Panc1 (cell line): ENCODE measurements around the gene STAT4. TPM values are rescaled to one million over a fixed set of nuclear protein-coding genes. Genes with fewer than 3 reads are reported as not detected.

ENCODE experiments used
- ATAC-seq: fragments of 200-7000 bp; cut with Tn5 transposase; 2 replicates; pipeline ENCODE4 v1.9.1; 2020; ENCODE audit warnings: mild to moderate bottlenecking, moderate library complexity
- BruUV-seq: library from RNA; stranded (reverse); fragments of 400-500 nt; replicated peaks from 2 replicates; lab custom pipeline; 2021; lab: Mats Ljungman, UMichigan
- CTCF ChIA-PET: fragments of 300-600 bp; sonication (Branson Sonifier 250); formaldehyde crosslinking; loops from one replicate; lab custom pipeline; 2022; ENCODE audit warnings: antibody characterized with exemption; lab: Charles Lee
- POLR2A ChIA-PET: fragments of 300-600 bp; sonication (Branson Sonifier 250); formaldehyde crosslinking; loops from one replicate; lab custom pipeline; 2022; ENCODE audit warnings: antibody characterized with exemption; lab: Charles Lee
- DNase-seq: peaks from one replicate; pipeline ENCODE4 v3.0.0-alpha.2; 2010; ENCODE audit warnings: low read depth, low spot score
- H3K27ac ChIP-seq: 2 replicates; pipeline ENCODE4 v1.5.1; 2011; ENCODE audit warnings: mild to moderate bottlenecking, low read length, inconsistent platforms
- H3K27me3 ChIP-seq: fragments of 200-500 bp; sonication (Bioruptor generic); 2 replicates; pipeline ENCODE4 v1.6.0; 2014; ENCODE audit warnings: low read length, inconsistent platforms; ENCODE audit not compliant: control insufficient read depth, insufficient read depth
- H3K36me3 ChIP-seq: fragments of 200-500 bp; sonication (Bioruptor generic); 2 replicates; pipeline ENCODE4 v1.5.1; 2014; ENCODE audit warnings: inconsistent platforms, mild to moderate bottlenecking, low read length, moderate library complexity; ENCODE audit not compliant: control insufficient read depth, insufficient read depth
- H3K4me1 ChIP-seq: 2 replicates; pipeline ENCODE4 v1.5.1; 2011; ENCODE audit warnings: inconsistent platforms, mild to moderate bottlenecking, low read length, moderate library complexity; ENCODE audit not compliant: control insufficient read depth, insufficient read depth
- H3K4me3 ChIP-seq, 2 experiments: 2 replicates each; pipeline ENCODE4 v1.5.1; 2011 to 2012; ENCODE audit warnings: low read depth in 2 of 2, low read length in 2 of 2, mild to moderate bottlenecking in 2 of 2, inconsistent platforms in 1 of 2, moderate library complexity in 1 of 2
- H3K9me3 ChIP-seq: fragments of 200-500 bp; sonication (Bioruptor generic); 2 replicates; pipeline ENCODE4 v1.5.1; 2014; ENCODE audit warnings: low read depth, mild to moderate bottlenecking, inconsistent platforms, low read length, moderate library complexity; ENCODE audit not compliant: control insufficient read depth, insufficient read depth
- CTCF ChIP-seq: fragments of 450-650 bp; IDR thresholded peaks from 2 replicates; pipeline ENCODE4 v1.5.1; 2017; ENCODE audit warnings: mild to moderate bottlenecking
- POLR2AphosphoS5 ChIP-seq: IDR thresholded peaks from 2 replicates; pipeline ENCODE4 v1.6.1; 2012; ENCODE audit warnings: mild to moderate bottlenecking, low read depth, low read length, moderate library complexity
- SIN3A ChIP-seq: IDR thresholded peaks from 2 replicates; pipeline ENCODE4 v1.6.1; 2012; ENCODE audit warnings: low read depth, mild to moderate bottlenecking, low read length, moderate library complexity, borderline replicate concordance; ENCODE audit not compliant: insufficient read depth
- TCF7L2 ChIP-seq: IDR thresholded peaks from 2 replicates; pipeline ENCODE4 v1.6.1; 2011; ENCODE audit warnings: mild to moderate bottlenecking, low read depth, low read length, inconsistent platforms
- in situ Hi-C: cut with HindIII; loops from 2 replicates; pipeline ENCODE4 v1.10.0; 2016; ENCODE audit warnings: low sequenced_read_pairs, low pct_unique_long_range_greater_than_20kb
- intact Hi-C: fragments of 100-400 bp; cut with micrococcal nuclease; formaldehyde crosslinking; loops from one replicate; pipeline ENCODE4 v1.10.0; 2022; ENCODE audit not compliant: unreplicated experiment
- total RNA-seq: library from RNA; stranded (reverse); gene quantifications from one replicate; pipeline ENCODE4 v1.2.1, GENCODE V29; 2021; ENCODE audit not compliant: unreplicated experiment
- TF ChIP-seq, protein P1 (sequence below), 2 experiments: IDR thresholded peaks; 2 replicates each; pipeline ENCODE4 v1.6.1; 2011 to 2012; ENCODE audit warnings: low read depth in 2 of 2, control low read depth in 1 of 2, low read length in 1 of 2, mild to moderate bottlenecking in 1 of 2, moderate library complexity in 1 of 2; ENCODE audit not compliant: insufficient read depth in 1 of 2

The STAT4 gene
- total RNA-seq, 1 experiment from 2014 or later, result 0.05 TPM

DNA sequence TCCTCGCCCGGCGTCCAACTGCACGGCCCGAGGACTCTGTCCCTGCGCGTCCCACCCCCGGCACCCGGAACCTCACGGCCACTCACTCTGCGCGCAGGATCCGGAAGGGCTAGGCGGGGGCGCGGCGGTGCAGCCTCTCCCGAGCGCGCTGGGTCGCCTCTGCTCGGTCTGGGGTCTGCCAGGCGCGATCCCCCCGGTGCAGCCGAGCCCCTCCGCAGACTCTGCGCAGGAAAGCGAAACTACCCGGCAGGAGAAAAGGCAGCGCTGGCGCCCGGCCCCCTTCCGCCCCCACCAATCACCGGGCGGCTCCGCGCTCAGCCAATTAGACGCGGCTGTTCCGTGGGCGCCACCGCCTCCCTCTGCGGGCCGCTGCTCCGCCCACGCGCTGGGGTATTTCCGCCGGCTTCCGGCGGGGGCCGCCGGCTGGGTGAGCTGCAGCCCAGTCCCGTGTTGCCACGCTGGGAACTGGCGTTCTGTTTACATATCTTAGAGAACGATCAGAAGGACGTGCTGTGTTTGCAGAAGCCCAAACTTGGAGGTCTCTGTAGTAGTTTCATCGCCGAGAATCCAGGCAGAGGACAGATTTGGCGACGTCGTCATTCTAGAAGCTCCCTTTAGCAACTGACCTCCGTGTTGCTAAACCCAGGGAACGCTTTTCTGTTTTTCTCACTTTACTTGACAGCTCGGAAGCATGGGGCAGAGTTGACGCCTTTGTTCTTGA, 136.7 kb downstream of the STAT4 start, which contains the start of gene STAT1:
Gene STAT1 (minus strand): TSS at position 240 of the 721 bp plus-strand sequence. CDS start 4,168 bp downstream, outside the sequence.
- no peak for TF ChIP-seq CTCF
- peak; percentile 97; the same call in 1 of the 2 replicates for TF ChIP-seq SIN3A
- TF ChIP-seq POLR2AphosphoS5, result peak; percentile 95
- peak; percentile 70; the same call in 1 of the 2 replicates for TF ChIP-seq TCF7L2
- TF ChIP-seq, protein P1, sequence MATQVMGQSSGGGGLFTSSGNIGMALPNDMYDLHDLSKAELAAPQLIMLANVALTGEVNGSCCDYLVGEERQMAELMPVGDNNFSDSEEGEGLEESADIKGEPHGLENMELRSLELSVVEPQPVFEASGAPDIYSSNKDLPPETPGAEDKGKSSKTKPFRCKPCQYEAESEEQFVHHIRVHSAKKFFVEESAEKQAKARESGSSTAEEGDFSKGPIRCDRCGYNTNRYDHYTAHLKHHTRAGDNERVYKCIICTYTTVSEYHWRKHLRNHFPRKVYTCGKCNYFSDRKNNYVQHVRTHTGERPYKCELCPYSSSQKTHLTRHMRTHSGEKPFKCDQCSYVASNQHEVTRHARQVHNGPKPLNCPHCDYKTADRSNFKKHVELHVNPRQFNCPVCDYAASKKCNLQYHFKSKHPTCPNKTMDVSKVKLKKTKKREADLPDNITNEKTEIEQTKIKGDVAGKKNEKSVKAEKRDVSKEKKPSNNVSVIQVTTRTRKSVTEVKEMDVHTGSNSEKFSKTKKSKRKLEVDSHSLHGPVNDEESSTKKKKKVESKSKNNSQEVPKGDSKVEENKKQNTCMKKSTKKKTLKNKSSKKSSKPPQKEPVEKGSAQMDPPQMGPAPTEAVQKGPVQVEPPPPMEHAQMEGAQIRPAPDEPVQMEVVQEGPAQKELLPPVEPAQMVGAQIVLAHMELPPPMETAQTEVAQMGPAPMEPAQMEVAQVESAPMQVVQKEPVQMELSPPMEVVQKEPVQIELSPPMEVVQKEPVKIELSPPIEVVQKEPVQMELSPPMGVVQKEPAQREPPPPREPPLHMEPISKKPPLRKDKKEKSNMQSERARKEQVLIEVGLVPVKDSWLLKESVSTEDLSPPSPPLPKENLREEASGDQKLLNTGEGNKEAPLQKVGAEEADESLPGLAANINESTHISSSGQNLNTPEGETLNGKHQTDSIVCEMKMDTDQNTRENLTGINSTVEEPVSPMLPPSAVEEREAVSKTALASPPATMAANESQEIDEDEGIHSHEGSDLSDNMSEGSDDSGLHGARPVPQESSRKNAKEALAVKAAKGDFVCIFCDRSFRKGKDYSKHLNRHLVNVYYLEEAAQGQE (IDR thresholded peaks at IDR 0.05; ENCODE audit: insufficient read depth in 1 of 2, low read depth in 2 of 2, low read length in 1 of 2), result no peak
- DNase-seq (no peak), ATAC-seq (peak; percentile 97)
- Histone ChIP-seq H3K9me3 (no peaks in the 10 kb centered on the region), H3K4me3 (peak within 1 kb of the TSS; percentile 94 to 98), H3K27me3 (no peaks in the 10 kb centered on the region), H3K36me3 (peaks cover 16% of the 10 kb centered on the region), H3K4me1 (peaks cover 19% of the 10 kb centered on the region), H3K27ac (peak within 1 kb of the TSS; percentile 97)
- in situ Hi-C loops (no loop called here), intact Hi-C loops (no loop called here)
- no TSS peak for BruUV-seq
- ChIA-PET POLR2A (interaction anchor here (0.9 kb wide), 1 partner anchor 10 kb away, joined by 6 read pairs; no protein-coding TSS in a partner anchor), CTCF (interaction anchor here (0.6 kb wide), 1 partner anchor 649 kb away, joined by 8 read pairs; no protein-coding TSS in a partner anchor)

DNA sequence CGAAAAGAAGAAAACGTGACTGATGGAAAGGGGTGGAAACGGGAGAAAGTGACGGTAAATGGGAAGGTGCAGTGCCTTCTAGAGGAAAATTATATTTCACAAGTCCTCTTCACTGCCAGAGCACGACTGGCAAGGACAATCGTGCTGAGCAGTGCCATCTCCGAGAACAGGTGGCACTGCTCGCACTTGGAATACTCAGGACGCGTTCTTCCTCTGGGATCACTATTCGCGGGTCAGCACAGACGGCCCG, 137.2 kb downstream of the STAT4 start:
- DNase-seq (no peak), ATAC-seq (no peak)
- in situ Hi-C loops, result no loop called here
- ChIA-PET CTCF (no interaction called here), POLR2A (no interaction called here)
- Histone ChIP-seq H3K9me3 (no peaks in the 10 kb centered on the region), H3K27ac (peak overlapping the region; percentile 97), H3K4me3 (peak overlapping the region; percentile 94 to 98), H3K27me3 (no peaks in the 10 kb centered on the region), H3K4me1 (peaks cover 15% of the 10 kb centered on the region), H3K36me3 (peaks cover 21% of the 10 kb centered on the region)
- BruUV-seq, result no TSS peak
- TF ChIP-seq CTCF (no peak), SIN3A (no peak), TCF7L2 (no peak), POLR2AphosphoS5 (no peak)
- TF ChIP-seq, protein P1 (IDR thresholded peaks at IDR 0.05; ENCODE audit: insufficient read depth in 1 of 2, low read depth in 2 of 2, low read length in 1 of 2), result no peak
- intact Hi-C loops, result no loop called here
